GM12875 (cell line): ENCODE data around the gene DTX1.

ENCODE experiments used
- H3K4me3 ChIP-seq: one replicate; pipeline ENCODE4 v1.5.1; 2011; ENCODE audit warnings: low read depth, low read length, control low read depth
- TF ChIP-seq, protein P1 (sequence below): IDR thresholded peaks from 2 replicates; pipeline ENCODE4 v1.5.1; 2011; ENCODE audit warnings: low read depth, mild to moderate bottlenecking, control low read depth, inconsistent platforms, low read length, moderate library complexity, borderline replicate concordance; ENCODE audit not compliant: insufficient read depth

Gene DTX1

DNA sequence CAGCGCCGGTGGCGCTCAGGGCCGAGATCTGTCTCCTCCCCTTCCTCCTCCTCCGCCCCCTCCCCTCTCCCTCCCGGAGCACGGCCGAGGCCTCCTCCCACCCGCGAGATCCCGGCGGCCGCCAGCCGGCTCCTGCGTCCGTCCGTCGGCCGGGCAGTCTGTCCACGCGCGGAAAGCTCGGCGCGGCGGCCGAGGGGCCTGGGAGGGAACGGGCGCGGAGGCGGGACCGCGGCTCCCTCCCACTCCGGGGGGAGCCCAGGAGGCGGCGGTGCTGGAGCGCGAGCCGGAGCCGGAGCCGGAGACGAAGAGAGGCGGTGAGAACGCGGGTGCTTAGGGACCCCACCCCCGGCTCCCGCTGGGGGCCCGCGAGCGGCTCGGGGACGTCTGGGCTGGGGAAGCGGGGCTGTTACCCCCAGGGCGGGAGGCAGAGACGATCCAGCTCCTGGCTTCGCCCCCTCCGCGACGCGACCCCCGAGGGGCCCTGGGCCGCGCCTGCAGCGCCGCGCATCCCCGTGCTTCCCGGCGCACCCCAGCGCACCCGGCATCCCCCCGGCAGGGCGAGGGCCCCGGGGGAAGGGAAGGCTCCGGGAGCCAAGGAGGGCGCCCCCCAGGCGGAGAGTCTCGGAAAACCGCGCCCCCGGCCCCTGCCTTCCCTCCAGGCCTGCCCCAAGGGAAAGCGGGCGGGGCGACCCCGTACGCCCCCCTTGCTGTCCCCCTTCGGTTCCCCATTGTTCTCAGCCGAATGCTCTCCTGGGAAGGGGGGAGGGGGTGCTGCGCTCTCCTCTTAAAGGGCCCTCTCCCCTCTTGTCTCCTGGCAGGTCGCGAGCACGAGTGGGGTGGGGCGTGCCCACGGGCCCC is at the start of gene DTX1:
TSS of gene DTX1 (plus strand) at position 100 of the 858 bp plus-strand sequence. CDS start 1,463 bp downstream, outside the sequence.
- TF ChIP-seq, protein P1, sequence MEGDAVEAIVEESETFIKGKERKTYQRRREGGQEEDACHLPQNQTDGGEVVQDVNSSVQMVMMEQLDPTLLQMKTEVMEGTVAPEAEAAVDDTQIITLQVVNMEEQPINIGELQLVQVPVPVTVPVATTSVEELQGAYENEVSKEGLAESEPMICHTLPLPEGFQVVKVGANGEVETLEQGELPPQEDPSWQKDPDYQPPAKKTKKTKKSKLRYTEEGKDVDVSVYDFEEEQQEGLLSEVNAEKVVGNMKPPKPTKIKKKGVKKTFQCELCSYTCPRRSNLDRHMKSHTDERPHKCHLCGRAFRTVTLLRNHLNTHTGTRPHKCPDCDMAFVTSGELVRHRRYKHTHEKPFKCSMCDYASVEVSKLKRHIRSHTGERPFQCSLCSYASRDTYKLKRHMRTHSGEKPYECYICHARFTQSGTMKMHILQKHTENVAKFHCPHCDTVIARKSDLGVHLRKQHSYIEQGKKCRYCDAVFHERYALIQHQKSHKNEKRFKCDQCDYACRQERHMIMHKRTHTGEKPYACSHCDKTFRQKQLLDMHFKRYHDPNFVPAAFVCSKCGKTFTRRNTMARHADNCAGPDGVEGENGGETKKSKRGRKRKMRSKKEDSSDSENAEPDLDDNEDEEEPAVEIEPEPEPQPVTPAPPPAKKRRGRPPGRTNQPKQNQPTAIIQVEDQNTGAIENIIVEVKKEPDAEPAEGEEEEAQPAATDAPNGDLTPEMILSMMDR = no peak
- peak within 1 kb of the TSS; percentile 10 for H3K4me3 ChIP-seq

DNA sequence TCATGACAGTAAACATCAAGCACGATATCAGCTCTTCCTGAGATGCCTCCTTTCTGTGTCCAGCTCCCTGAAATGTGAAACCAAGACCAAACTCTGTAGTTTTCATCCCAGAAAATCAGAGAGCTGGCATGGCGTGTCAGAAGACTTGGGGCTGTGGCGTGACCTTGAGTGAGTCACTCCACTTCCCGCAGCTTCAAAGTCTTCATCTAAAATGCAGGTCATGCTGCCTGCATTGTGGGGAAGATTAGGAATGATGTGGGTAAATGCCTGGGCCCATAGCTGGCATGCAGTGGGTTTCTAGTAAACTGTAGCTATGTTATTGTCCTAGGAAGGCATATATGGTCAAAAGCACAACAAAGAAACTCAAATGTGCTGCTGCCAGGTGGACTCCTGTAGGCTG is 49.4 kb upstream of the DTX1 start:
- no peak overlapping the region for H3K4me3 ChIP-seq
- TF ChIP-seq, protein P1 = no peak

DNA sequence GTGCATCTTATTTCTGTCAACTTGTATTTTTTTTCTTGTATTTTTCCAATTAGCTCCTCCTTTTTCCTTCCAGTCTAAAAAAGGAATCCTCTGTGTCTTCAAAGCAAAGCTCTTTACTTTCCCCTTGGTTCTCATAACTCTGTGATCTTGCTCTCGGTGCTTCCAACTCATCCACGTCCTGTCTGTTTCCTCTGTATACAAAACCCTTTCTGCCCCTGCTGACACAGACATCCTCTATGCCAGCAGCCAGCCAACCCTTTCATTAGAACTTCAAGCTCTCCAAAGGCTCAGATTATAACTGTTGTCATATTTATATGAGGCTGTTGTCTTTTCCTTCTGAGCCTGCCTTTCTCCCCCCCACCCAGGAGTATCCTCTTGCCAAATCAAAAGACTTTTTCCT is 45.8 kb upstream of the DTX1 start:
- TF ChIP-seq, protein P1 = no peak
- no peak overlapping the region for H3K4me3 ChIP-seq

DNA sequence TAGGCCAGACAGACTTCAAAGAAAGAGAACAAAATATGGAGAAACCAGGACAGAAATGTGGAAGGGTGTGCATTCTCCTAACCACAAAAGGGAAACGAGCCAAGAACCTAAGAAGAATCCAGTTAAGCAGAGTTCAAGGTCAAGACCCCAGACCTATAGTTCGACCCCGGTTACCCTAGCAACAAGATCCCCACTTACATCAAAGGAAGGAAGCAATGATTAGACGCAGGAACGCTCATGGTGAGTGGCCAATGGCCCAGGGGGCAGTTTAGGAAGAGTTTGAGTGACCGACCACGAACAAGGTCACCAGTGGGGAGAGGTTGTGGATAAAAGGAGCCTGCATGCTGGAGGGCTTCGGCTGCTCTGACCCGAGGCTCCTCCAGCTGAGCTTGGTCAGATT is 42.0 kb upstream of the DTX1 start:
- TF ChIP-seq, protein P1 = no peak
- H3K4me3 ChIP-seq = no peak overlapping the region

DNA sequence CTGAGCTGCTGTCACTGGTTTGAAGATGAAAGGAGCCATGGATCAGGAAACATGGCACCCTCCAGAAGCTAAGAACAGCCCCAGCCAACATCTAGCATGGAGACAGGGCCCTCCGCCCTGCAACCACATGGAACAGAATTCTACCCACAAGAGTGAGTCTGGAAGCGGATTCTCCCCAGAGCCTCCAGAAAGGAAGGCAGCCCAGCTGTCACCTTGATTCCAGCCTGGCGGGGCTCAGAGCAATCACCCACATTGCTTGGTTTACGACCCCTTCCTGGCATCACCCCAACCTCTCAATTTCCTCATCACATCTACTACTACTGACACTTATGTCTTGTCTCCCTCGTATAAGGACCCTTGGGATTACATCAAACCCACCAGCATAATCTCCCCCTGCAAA is 39.7 kb upstream of the DTX1 start:
- TF ChIP-seq, protein P1 = no peak
- no peak overlapping the region for H3K4me3 ChIP-seq

DNA sequence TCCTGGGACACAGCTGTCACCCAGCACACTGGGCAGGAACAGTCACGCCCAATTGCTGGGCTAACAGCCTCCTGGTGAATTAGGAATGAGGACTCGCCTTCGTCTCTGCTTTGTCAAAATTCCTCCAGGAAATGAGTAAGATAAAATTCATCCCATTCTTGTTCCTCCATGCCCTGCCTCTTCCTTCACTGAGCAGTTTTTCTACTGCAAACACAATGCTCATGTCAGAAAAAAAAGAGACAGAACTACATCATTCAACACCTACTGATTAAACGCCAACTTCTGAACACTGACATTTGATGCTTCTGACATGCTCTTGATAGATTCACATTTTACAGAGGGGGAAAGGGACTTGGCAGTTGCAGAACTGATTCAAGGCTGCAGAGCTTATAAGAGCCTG is 37.5 kb upstream of the DTX1 start:
- TF ChIP-seq, protein P1 = no peak
- no peak overlapping the region for H3K4me3 ChIP-seq

DNA sequence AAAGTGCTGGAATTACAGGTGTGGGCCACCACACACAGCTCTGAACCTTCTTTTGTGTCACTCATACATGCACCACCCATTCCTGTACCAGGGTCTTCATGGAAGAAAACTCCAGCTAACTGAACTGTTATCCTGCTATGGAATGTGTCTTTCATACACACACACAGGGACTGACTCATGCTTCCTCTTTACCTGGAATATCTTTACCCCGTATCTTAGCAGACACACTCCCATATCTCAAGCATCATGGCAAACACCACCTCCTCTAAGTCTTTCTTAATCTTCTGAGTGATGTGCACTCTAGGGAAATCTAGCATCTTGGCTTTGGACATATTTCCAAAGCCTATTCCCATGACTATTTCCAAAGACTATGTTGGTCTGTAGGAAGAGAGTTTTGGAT is 35.0 kb upstream of the DTX1 start:
- no peak overlapping the region for H3K4me3 ChIP-seq
- TF ChIP-seq, protein P1 = no peak
